GM13977 (cell line): Measurements from ENCODE around the gene KRT82.
"Not testable (repeated sequence)": the region's sequence is repeated elsewhere in the genome, so short reads cannot be mapped to it uniquely, and the experiment has no call there.

ENCODE experiments used
- DNase-seq: peaks from one replicate; pipeline ENCODE4 v3.0.0; 2012; ENCODE audit warnings: low spot score
- CTCF ChIP-seq: IDR thresholded peaks from 2 replicates; pipeline ENCODE4 v1.5.1; 2012; ENCODE audit warnings: mild to moderate bottlenecking, control low read depth; ENCODE audit not compliant: insufficient read depth; ENCODE audit errors: extremely low read depth, missing control alignments
- in situ Hi-C: fragments of 300-500 bp; cut with MboI; formaldehyde crosslinking; loops from one replicate; pipeline ENCODE4 v1.12.0; 2022; ENCODE audit warnings: low sequenced_read_pairs, low pct_unique_long_range_greater_than_20kb, mixed read lengths, inconsistent platforms; ENCODE audit not compliant: unreplicated experiment

The KRT82 gene

GRCh38 chr12:52347551-52348510 lies 58.3 kb downstream of the KRT82 start:
- TF ChIP-seq CTCF, result no peak
- DNase-seq, result no peak
- in situ Hi-C loops, result no loop called here

DNA sequence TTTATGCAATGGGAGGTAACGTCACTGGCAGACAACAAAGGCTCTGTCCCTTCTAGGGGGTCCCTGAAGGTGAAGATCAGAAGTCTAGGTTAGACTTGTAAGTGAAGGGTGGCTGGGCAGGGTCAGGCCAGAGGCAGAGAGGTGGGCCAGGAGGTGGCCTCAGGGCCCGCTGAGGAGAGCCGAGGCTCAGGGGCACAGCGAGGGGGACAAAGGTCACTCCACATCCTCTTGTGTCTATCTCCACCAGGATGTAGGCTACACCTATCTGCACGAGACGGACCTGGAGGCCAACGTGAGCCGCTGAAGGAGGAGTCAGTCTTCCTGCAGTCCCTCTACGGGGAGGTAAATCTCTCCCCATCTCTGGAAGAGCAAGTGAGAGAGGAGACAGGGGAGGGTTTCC lies 59.1 kb downstream of the KRT82 start:
- in situ Hi-C loops, result no loop called here
- no peak for DNase-seq
- no peak for TF ChIP-seq CTCF

DNA sequence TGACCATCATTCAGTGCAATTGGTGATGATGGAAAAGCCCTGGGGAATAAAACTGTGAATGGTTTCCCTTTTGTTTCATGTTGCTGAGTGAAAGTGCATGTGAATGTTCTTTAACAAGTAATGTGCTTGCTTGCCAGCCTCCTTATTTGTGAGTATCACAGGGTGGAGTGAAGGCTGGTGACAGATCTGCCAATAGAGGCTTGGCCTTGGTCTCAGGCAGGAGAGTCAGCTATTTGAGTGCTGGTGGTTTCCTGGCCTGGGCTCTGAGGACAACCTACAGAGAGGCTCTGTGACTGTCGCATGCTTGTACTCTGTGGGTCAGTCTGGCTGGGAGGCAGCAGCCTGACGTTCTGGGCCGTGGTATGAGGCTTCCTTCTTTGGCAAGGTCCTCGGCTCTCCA lies 59.5 kb downstream of the KRT82 start:
- in situ Hi-C loops, result no loop called here
- TF ChIP-seq CTCF, result no peak
- DNase-seq, result no peak

GRCh38 chr12:52345041-52345440 lies 61.1 kb downstream of the KRT82 start:
- in situ Hi-C loops, DNase-seq: not testable (repeated sequence)

GRCh38 chr12:52344111-52344510 lies 62.0 kb downstream of the KRT82 start:
- in situ Hi-C loops, result no loop called here
- DNase-seq, result no peak
- no peak for TF ChIP-seq CTCF
